Measurements from ENCODE around the gene COL27A1. TPM values are rescaled to one million over a fixed set of nuclear protein-coding genes. Genes with fewer than 3 reads are reported as not detected.

COL27A1 gene
- total RNA-seq, 3 donors from 2014 or later: 3.5 to 22.0 (median 6.7) TPM

GRCh38 chr9:114266969-114267368 lies 111.6 kb downstream of the COL27A1 start:
- no peak overlapping the region for H3K27ac ChIP-seq
- H3K27me3 ChIP-seq: no peaks in the 10 kb centered on the region
- H3K9me3 ChIP-seq: no peaks in the 10 kb centered on the region
- intact Hi-C loops (cut with DNase I; ENCODE audit: low total_unique reads): no loop called here
- H3K36me3 ChIP-seq: no peaks in the 10 kb centered on the region
- H3K4me3 ChIP-seq: no peak overlapping the region
- no peak for TF ChIP-seq POLR2AphosphoS5 (IDR thresholded peaks at IDR 0.05)
- no peak for TF ChIP-seq POLR2A (IDR thresholded peaks at IDR 0.05)
- no peak for TF ChIP-seq CTCF (IDR thresholded peaks at IDR 0.05)
- no peaks in the 10 kb centered on the region for H3K4me1 ChIP-seq
- no peak for DNase-seq (ENCODE audit: low spot score in 2 of 2)

- Histone ChIP-seq H3K4me1 (no peaks in the 10 kb centered on the region), H3K9me3 (no peaks in the 10 kb centered on the region), H3K27ac (no peak overlapping the region), H3K36me3 (no peaks in the 10 kb centered on the region), H3K4me3 (no peak overlapping the region), H3K27me3 (no peaks in the 10 kb centered on the region)
- DNase-seq (ENCODE audit: low spot score in 2 of 2): no peak
- no peak for TF ChIP-seq CTCF (IDR thresholded peaks at IDR 0.05)
- TF ChIP-seq POLR2A (IDR thresholded peaks at IDR 0.05): no peak
- TF ChIP-seq POLR2AphosphoS5 (IDR thresholded peaks at IDR 0.05): no peak
- intact Hi-C loops (cut with DNase I; ENCODE audit: low total_unique reads): no loop called here
These were observed 113.7 kb downstream of the COL27A1 start for GRCh38 chr9:114269023-114269422.

- TF ChIP-seq CTCF (IDR thresholded peaks at IDR 0.05) (no peak), POLR2AphosphoS5 (IDR thresholded peaks at IDR 0.05) (no peak), POLR2A (IDR thresholded peaks at IDR 0.05) (no peak)
- Histone ChIP-seq H3K36me3 (no peaks in the 10 kb centered on the region), H3K27ac (no peak overlapping the region), H3K4me1 (no peaks in the 10 kb centered on the region), H3K4me3 (no peak overlapping the region), H3K9me3 (no peaks in the 10 kb centered on the region), H3K27me3 (no peaks in the 10 kb centered on the region)
- DNase-seq (ENCODE audit: low spot score in 2 of 2): no peak
- intact Hi-C loops (cut with DNase I; ENCODE audit: low total_unique reads): no loop called here
These were observed 115.0 kb downstream of the COL27A1 start for GRCh38 chr9:114270120-114270975.

- intact Hi-C loops (cut with DNase I; ENCODE audit: low total_unique reads): no loop called here
- Histone ChIP-seq H3K27ac (no peak overlapping the region), H3K27me3 (no peaks in the 10 kb centered on the region), H3K9me3 (no peaks in the 10 kb centered on the region), H3K4me1 (no peaks in the 10 kb centered on the region), H3K4me3 (no peak overlapping the region), H3K36me3 (no peaks in the 10 kb centered on the region)
- DNase-seq (ENCODE audit: low spot score in 2 of 2): no peak
- TF ChIP-seq POLR2A (IDR thresholded peaks at IDR 0.05) (no peak), POLR2AphosphoS5 (IDR thresholded peaks at IDR 0.05) (no peak), CTCF (IDR thresholded peaks at IDR 0.05) (peak in 2 of 3 donors; percentile 40 to 64)
These were observed 116.5 kb downstream of the COL27A1 start for GRCh38 chr9:114271556-114272510.
